Ishikawa (cell line): Measurements from ENCODE around the gene ZNF334.

Source experiments
- CEBPB ChIP-seq: IDR thresholded peaks from 2 replicates; pipeline ENCODE4 v1.6.1; 2012
- CREB1 ChIP-seq: IDR thresholded peaks from 2 replicates; pipeline ENCODE4 v1.6.1; 2012; ENCODE audit warnings: low read depth
- EP300 ChIP-seq: IDR thresholded peaks from 2 replicates; pipeline ENCODE4 v1.6.1; 2012; ENCODE audit warnings: borderline replicate concordance
- FOXM1 ChIP-seq: IDR thresholded peaks from 2 replicates; pipeline ENCODE4 v1.6.1; 2012; ENCODE audit warnings: low read depth, borderline replicate concordance
- MAX ChIP-seq: IDR thresholded peaks from 2 replicates; pipeline ENCODE4 v1.6.1; 2012
- NFIC ChIP-seq: IDR thresholded peaks from 2 replicates; pipeline ENCODE4 v1.6.1; 2012
- RAD21 ChIP-seq: IDR thresholded peaks from 2 replicates; pipeline ENCODE4 v1.6.1; 2012; ENCODE audit warnings: low read depth
- REST ChIP-seq: IDR thresholded peaks from 2 replicates; pipeline ENCODE4 v1.6.1; 2012; ENCODE audit warnings: low read depth, mild to moderate bottlenecking
- TAF1 ChIP-seq: IDR thresholded peaks from 2 replicates; pipeline ENCODE4 v1.6.1; 2012; ENCODE audit warnings: low read depth, mild to moderate bottlenecking
- TEAD4 ChIP-seq: IDR thresholded peaks from 2 replicates; pipeline ENCODE4 v1.6.1; 2012
- USF1 ChIP-seq: IDR thresholded peaks from 2 replicates; pipeline ENCODE4 v1.6.1; 2012
- YY1 ChIP-seq: IDR thresholded peaks from 2 replicates; pipeline ENCODE4 v1.6.1; 2012; ENCODE audit warnings: low read depth

GRCh38 chr20:46545827-46546138, 32.4 kb upstream of the ZNF334 start:
- TF ChIP-seq RAD21 (no peak), TAF1 (no peak), TEAD4 (no peak), REST (no peak), MAX (no peak), CEBPB (no peak), EP300 (no peak), FOXM1 (no peak), YY1 (no peak), NFIC (no peak), USF1 (no peak), CREB1 (no peak)
